Measurements from ENCODE around the gene PHF23.

GRCh38 chr17:7218166-7218565, 21.1 kb downstream of the PHF23 start:
- TF ChIP-seq USF1 (CRISPR knock-in tag; IDR thresholded peaks at IDR 0.05) (no peak), FOXP4 (CRISPR knock-in tag; IDR thresholded peaks at IDR 0.05) (no peak), ZNF416 (CRISPR knock-in tag; IDR thresholded peaks at IDR 0.05) (no peak), E2F4 (CRISPR knock-in tag; IDR thresholded peaks at IDR 0.05; ENCODE audit: borderline replicate concordance, low read depth) (no peak)
